NB4 (cell line): ENCODE data around the gene KCNK15.

Experiments used
- CTCF ChIP-seq: IDR thresholded peaks from one replicate; pipeline ENCODE4 v1.5.1; 2012; ENCODE audit warnings: low read depth, low read length
- MAX ChIP-seq: IDR thresholded peaks from 2 replicates; pipeline ENCODE4 v1.6.1; 2011; ENCODE audit warnings: low read depth, low read length
- POLR2A ChIP-seq: IDR thresholded peaks from 2 replicates; pipeline ENCODE4 v1.6.1; 2011; ENCODE audit warnings: mild to moderate bottlenecking; ENCODE audit not compliant: insufficient read length; ENCODE audit errors: extremely low read depth

- TF ChIP-seq POLR2A = no peak
- no peak for TF ChIP-seq CTCF
- TF ChIP-seq MAX = peak; percentile 35
Observed at GRCh38 chr20:44704551-44704971, 41.1 kb upstream of the KCNK15 start.
